ENCODE measurements around the gene RBCK1.
"Not testable (repeated sequence)": the region's sequence is repeated elsewhere in the genome, so short reads cannot be mapped to it uniquely, and the experiment has no call there.

DNA sequence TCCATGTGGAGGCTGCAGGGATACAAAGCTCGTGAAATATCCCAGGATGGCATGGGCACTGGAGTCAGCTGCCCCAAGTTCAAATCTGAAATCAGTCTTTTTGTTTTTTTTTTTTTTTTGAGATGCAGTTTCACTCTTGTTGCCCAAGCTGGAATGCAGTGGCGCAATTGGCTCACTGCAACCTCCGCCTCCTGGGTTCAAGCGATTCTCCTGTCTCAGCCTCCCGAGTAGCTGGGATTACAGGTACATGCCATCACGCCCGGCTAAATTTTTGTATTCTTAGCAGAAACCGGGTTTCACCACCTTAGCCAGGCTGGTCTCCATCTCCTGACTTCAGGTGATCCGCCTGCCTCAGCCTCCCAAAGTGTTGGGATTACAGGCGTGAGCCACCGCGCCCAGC, 30.5 kb upstream of the RBCK1 start:
- TF ChIP-seq, protein P1, sequence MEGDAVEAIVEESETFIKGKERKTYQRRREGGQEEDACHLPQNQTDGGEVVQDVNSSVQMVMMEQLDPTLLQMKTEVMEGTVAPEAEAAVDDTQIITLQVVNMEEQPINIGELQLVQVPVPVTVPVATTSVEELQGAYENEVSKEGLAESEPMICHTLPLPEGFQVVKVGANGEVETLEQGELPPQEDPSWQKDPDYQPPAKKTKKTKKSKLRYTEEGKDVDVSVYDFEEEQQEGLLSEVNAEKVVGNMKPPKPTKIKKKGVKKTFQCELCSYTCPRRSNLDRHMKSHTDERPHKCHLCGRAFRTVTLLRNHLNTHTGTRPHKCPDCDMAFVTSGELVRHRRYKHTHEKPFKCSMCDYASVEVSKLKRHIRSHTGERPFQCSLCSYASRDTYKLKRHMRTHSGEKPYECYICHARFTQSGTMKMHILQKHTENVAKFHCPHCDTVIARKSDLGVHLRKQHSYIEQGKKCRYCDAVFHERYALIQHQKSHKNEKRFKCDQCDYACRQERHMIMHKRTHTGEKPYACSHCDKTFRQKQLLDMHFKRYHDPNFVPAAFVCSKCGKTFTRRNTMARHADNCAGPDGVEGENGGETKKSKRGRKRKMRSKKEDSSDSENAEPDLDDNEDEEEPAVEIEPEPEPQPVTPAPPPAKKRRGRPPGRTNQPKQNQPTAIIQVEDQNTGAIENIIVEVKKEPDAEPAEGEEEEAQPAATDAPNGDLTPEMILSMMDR (IDR thresholded peaks at IDR 0.05) = not testable (repeated sequence)
- not testable (repeated sequence) for TF ChIP-seq POLR2AphosphoS5 (IDR thresholded peaks at IDR 0.05; ENCODE audit: insufficient read depth in 1 of 2, low read depth in 1 of 2)

Measured in vagina (tissue), 2 donors.